NCI-H2196 (cell line): ENCODE data around the gene TBCEL.

Experiments used
- DNase-seq: peaks from one replicate; lab custom pipeline; 2025; ENCODE audit not compliant: unreplicated experiment; lab: John Stamatoyannopoulos, UW

TBCEL gene

DNA sequence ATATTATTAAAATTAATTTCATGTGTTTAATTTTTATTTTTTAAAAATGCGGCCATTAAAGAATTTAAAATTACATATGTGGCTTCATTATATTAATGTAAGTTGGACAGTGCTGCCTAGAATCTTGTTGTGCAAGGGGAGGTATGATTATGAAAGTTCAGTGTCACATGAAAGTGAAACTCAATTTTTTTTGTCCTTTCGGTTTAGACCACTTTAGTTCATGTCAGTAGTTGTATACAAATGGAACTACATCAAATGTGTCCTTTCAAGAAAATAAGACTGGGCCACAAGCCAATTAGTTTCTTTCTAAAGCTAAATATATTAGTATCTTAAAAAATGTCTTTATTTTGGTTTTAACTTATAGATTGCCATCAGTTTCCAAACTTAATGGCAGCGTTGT, 35.7 kb downstream of the TBCEL start:
- no peak for DNase-seq

DNA sequence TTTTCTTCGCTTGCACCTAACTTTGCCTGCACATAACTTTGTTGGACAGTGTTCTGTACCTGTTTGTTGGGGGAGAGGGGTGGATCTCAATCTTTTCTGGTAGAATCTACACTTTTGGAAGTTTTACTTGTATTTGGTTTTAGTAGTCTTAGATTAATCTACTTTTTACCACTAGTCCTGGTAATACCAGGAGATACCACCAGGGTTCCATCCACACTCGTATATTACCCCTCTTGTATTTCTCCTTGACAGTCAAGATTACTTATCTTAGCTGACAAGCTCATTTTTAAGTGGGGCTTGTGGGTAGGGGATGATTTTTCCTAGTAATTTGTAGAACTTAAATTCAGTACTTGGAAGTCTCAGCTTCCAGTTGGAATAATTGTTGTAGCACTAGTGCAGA, 39.8 kb downstream of the TBCEL start:
- DNase-seq = no peak

- no peak for DNase-seq
Observed at GRCh38 chr11:121066623-121067022, 42.7 kb downstream of the TBCEL start.

- DNase-seq = no peak
Observed at GRCh38 chr11:121067026-121067425, 43.1 kb downstream of the TBCEL start.

DNA sequence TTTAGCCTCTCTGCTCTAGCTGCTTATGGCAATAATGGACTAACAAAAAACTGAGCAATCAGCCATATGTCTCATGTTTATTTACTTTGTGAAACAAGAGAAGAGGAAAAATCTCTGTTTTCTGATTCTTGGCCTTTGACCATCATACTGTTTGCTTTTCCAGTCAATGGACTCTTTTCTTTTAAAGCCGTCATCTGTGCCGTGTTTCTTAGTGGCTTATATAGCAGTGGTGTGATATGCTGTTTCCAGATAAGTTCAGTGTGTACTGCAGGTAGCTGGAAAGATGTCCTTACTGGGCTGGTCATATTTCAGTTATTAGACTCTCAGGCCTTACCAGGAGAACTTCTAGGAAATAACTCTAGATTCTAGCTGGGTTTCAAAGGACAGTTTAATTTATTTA, 43.6 kb downstream of the TBCEL start:
- DNase-seq = peak; percentile 57

- no peak for DNase-seq
Observed at GRCh38 chr11:121067962-121068647, 44.2 kb downstream of the TBCEL start.

DNA sequence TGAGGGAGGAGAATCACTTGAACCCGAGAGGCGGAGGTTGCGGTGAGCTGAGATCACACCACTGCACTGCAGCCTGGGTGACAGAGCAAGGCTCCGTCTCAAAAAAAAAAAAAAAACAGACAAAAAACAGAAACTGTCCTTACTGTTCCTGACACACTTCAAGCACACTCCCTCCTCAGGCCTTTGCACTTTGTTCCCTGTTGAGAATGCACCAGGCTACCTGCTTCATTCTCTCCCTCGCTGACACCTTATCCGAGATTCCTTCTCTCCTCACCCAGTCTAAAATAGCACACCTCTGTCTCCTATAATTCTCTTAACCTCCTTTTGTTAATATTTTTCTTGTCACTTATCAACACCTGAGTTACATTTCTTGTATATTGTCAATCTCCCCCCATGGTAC, 44.9 kb downstream of the TBCEL start:
- no peak for DNase-seq

GRCh38 chr11:121070951-121071845, 47.3 kb downstream of the TBCEL start:
- no peak for DNase-seq

DNA sequence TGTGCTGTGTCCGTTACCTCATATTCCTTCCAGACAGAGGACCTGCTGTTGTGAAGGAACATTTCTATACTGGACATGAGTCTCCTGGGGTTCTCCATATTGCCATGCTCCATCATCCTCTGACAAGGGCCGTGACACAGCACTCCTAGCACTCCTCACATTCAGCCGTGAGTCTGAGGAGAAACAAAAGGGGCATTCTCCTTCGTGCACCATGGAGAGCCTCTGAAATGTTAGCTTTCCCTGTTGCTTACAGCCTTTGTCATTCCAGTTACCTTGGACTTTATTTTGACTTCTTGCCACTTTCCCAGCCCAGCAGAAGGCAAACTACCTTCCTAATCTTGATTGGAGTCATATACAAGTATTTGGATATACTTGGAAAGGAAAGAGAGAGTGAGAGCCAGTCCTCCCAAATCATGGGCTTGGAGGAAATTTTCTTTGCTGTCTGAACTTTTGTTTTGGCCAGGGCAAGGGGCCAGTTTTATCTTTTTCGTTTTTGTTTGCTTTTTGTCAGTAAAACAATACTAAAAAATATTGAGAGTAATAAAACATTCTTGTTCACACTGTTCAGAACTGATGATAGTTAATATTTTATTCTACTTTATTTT, 48.0 kb downstream of the TBCEL start:
- no peak for DNase-seq

DNA sequence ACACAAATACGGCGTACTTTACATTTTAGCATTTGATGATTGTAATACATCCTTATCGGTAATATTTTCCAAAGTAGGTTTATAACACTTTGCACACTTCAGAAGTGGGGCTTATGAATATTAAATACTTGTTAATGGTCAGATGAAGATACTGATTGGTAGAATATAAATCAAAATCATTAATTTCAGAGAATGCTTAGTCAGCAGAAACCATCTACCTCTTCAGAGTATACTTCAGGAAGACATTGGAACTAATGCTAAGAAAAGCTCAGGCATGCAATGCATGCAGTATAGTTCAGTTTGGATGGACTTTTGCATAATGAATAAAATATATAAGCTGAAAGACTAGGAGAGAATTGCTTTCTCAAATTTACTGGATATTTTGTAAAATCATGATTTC, 57.4 kb downstream of the TBCEL start:
- DNase-seq = no peak

DNA sequence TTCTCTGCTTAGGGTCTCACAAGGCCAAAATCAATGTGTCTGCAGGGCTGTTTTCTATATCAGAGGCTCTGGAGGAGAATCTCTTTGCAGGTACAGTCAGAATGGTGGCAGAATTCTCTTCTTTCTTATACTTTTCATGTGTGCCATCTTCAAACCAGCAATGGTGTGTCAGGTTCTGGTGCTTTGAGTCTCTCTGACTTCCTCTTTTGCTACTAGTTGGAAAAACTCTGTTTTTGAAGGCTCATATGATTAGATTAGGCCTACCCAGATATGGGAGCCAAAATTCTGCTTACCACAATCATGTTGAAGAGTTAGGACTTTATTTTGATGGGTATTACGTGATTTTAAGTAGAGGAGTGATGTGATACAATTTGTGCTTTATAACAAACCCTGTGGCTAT, 58.3 kb downstream of the TBCEL start:
- no peak for DNase-seq

DNA sequence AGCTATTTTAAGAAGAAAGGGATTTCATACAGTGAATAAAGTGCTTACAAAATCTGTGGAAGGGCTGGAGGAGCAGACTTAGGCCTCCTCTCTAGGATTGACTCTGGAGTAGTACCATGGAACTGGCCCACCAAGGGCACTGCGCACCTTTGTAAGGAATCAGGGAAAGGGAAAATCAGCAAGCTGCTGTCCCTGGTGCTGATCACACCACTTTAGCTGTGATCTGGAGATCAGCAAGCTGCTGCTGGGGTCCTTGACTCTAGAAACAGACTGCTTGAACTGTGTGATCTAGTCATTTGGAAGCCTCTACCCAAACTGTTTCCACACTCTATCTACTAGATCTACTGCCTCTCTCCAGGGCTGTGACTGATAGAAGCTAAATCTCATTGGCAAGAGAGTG, 58.8 kb downstream of the TBCEL start:
- no peak for DNase-seq

DNA sequence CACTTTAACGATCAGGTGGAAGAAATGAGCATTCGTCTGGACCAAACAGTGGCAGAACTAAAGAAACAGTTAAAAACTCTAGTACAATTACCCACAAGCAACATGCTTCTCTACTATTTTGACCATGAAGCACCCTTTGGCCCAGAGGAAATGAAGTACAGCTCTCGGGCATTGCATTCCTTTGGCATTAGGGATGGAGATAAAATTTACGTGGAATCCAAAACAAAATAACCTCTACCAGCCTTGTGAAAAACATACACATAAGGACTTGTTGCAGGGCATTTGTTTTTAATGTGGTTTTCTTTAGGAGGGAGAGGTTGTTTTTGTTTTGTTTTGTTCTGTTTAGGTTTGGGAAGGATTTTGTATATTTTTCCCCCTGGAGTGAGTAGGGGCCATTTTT, 63.0 kb downstream of the TBCEL start:
- no peak for DNase-seq

GRCh38 chr11:121089566-121089965, 65.7 kb downstream of the TBCEL start:
- DNase-seq = no peak

DNA sequence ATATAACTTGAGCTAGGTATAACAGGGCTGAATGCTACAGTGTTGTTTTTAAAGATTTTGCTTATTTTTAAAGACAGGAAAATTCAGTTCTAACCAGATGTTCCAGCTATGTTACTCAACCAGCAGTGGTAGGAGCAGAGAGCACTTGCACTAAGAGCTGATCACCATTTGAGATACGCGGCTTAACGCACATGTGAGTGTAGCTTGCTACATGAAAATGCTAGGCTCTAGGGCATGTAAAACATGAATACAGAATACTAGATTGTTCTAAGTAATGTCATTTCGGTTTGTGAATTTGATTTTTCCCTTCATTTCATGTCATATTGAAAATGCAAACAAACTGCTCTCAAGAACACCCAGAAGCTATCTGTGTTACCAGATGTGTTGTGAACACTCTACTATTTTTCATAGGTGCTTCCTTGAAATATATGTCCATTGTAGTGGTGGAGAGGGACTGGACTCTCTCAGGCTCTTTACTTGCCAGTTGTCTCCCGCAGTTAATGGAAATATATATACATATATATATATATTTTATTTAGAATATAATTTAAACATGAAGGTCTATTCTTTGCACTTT, 66.3 kb downstream of the TBCEL start:
- DNase-seq = no peak

- DNase-seq = no peak
Observed at GRCh38 chr11:121091492-121092152, 67.7 kb downstream of the TBCEL start.

DNA sequence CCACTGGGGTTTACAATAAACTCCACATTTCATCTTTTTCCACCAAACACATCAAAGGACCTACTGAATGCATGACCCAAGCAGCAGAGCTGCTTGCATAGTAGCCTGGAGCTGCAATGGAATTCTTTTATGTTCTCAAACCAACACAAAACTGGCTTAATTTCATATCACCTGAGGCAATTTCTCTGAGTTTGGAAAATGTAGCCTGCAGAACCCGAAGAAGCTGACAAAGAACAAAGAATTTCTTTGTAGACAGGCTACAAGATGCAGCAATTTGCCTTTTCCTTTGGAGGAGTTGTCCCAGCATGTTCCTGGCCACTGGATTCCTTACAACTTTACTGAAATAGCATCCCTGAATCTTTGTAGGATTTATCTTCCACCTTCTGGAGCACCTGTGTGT, 71.7 kb downstream of the TBCEL start:
- no peak for DNase-seq

DNA sequence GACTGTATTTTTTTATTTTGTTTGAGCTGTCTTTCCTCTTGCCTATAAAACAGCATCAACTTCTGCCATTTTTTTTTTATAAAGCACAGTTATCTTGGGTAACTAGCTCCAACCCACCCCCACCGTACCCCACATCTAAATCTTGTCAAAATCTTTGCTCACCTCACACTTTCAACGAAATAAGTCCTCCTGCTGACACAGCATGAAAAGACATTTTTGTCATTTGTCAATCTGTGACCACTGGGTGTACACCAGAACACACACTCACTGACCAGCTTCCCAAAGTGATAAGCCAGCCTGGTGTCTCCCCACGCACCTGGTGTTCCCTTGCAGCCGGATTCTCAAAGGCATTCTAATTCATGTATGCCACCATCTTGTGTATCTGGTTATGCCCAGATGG, 75.5 kb downstream of the TBCEL start:
- DNase-seq = no peak

DNA sequence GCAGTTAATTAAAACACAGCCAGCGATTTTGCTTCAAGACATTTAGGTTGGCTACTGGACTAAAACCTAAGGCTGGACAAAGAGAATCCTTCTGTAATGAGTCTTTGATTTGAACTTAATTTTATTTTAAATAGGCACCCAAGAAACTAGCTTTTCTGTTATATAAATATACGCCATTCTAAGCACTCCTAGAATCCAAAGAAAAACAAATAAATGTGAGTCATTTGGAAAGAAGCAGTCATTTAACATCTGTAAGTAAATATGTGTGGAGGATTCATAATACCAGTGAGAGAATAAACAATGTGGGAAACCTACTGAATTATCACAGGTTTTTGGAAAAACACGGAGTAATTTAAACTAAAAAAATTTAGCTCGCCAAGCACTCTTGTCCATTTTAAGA, 76.0 kb downstream of the TBCEL start:
- no peak for DNase-seq

DNA sequence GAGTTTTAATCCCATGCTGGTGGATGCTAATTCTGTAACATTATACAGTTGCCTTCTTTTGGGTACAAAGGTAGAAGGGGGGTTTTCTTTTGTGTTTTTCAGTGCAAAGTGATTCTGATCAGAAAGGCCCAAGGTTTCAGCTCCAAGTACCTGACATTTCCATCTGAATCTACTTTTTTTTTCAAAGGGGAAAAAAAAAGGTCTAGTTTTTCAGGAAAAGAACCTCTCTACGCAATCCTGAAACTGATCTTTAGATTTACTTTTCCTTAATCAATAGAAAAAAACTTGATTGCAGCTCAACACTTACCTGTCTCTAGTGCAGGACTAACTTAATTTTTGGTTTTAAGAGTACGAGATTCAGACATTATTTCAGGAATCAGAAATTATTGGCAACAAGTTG, 77.0 kb downstream of the TBCEL start, which contains the start of gene TECTA:
TSS of gene TECTA (plus strand) at position 301 of the 400 bp plus-strand sequence. CDS start 1,423 bp downstream, outside the sequence.
- no peak for DNase-seq

- DNase-seq = no peak
Observed at GRCh38 chr11:121104312-121104762, 80.4 kb downstream of the TBCEL start.
